T follicular helper cell (primary cell): ENCODE data around the gene LHX5.
A peak's percentile ranks its signal among the peaks of the same experiment; 100 is the strongest.
"Not testable (repeated sequence)": the region's sequence is repeated elsewhere in the genome, so short reads cannot be mapped to it uniquely, and the experiment has no call there.

Source experiments
- DNase-seq: peaks from one replicate; pipeline ENCODE4 v3.0.0-alpha.2; 2020; ENCODE audit warnings: low read depth
- total RNA-seq, 2 experiments: gene quantifications; one replicate each; lab custom pipeline; 2026; lab: John Stamatoyannopoulos, UW

Gene LHX5
- 0 reads per million in 2 experiments for total RNA-seq

GRCh38 chr12:113471619-113472171 is at the start of gene LHX5:
Gene LHX5, minus strand, starts transcription at chr12:113471871. Its CDS starts 373 bp downstream, at chr12:113471498.
- no peak for DNase-seq

- DNase-seq: no peak
Measured at GRCh38 chr12:113519464-113520307, 48.0 kb upstream of the LHX5 start.

GRCh38 chr12:113515082-113515856 is 43.6 kb upstream of the LHX5 start:
- no peak for DNase-seq

- DNase-seq: no peak
Measured at GRCh38 chr12:113514602-113515001, 42.9 kb upstream of the LHX5 start.

GRCh38 chr12:113512568-113512967 is 40.9 kb upstream of the LHX5 start:
- no peak for DNase-seq

GRCh38 chr12:113506867-113507266 is 35.2 kb upstream of the LHX5 start:
- no peak for DNase-seq

GRCh38 chr12:113505941-113506340 is 34.3 kb upstream of the LHX5 start:
- DNase-seq: no peak

GRCh38 chr12:113504917-113505316 is 33.2 kb upstream of the LHX5 start:
- DNase-seq: no peak

GRCh38 chr12:113500782-113501311 is 29.2 kb upstream of the LHX5 start:
- no peak for DNase-seq

- DNase-seq: no peak
Measured at GRCh38 chr12:113500306-113500675, 28.6 kb upstream of the LHX5 start.

- no peak for DNase-seq
Measured at GRCh38 chr12:113498490-113498889, 26.8 kb upstream of the LHX5 start.

GRCh38 chr12:113497693-113498092 is 26.0 kb upstream of the LHX5 start:
- DNase-seq: no peak

- not testable (repeated sequence) for DNase-seq
Measured at GRCh38 chr12:113495941-113496340, 24.3 kb upstream of the LHX5 start.

GRCh38 chr12:113488322-113488721 is 16.7 kb upstream of the LHX5 start:
- DNase-seq: no peak

- DNase-seq: no peak
Measured at GRCh38 chr12:113486722-113487121, 15.1 kb upstream of the LHX5 start.

- no peak for DNase-seq
Measured at GRCh38 chr12:113485330-113485729, 13.7 kb upstream of the LHX5 start.

GRCh38 chr12:113482334-113482733 is 10.7 kb upstream of the LHX5 start:
- DNase-seq: no peak

GRCh38 chr12:113480336-113480971 is 8.8 kb upstream of the LHX5 start:
- DNase-seq: no peak

- DNase-seq: peak; percentile 3
Measured at GRCh38 chr12:113479590-113480335, 8.1 kb upstream of the LHX5 start.

- DNase-seq: no peak
Measured at GRCh38 chr12:113479216-113479589, 7.5 kb upstream of the LHX5 start.

- no peak for DNase-seq
Measured at GRCh38 chr12:113478351-113479011, 6.8 kb upstream of the LHX5 start.
